MM.1S (cell line): ENCODE data around the gene KDM6A.

ENCODE experiments used
- DNase-seq: peaks from one replicate; pipeline ENCODE4 v3.0.0-alpha.2; 2015
- H2AFZ ChIP-seq: fragments of 300-600 bp; sonication (generic); 2 replicates; pipeline ENCODE4 v1.6.0; 2016; ENCODE audit warnings: antibody characterized with exemption, low read length
- H3F3A ChIP-seq: fragments of 300-600 bp; sonication (generic); 2 replicates; pipeline ENCODE4 v1.6.1; 2016; ENCODE audit warnings: mild to moderate bottlenecking, antibody characterized with exemption, low read length, moderate library complexity, mixed read lengths; ENCODE audit not compliant: insufficient read depth
- H3K27ac ChIP-seq: fragments of 300-600 bp; sonication (generic); 2 replicates; pipeline ENCODE4 v1.5.1; 2016; ENCODE audit warnings: mild to moderate bottlenecking, low read length
- H3K27me3 ChIP-seq: fragments of 300-600 bp; sonication (generic); replicated peaks from 2 replicates; pipeline ENCODE4 v1.6.0; 2016; ENCODE audit warnings: low read length; ENCODE audit not compliant: insufficient read depth
- H3K36me3 ChIP-seq: fragments of 300-600 bp; sonication (generic); replicated peaks from 2 replicates; pipeline ENCODE4 v1.6.1; 2016; ENCODE audit warnings: mild to moderate bottlenecking, low read length, mixed read lengths; ENCODE audit not compliant: insufficient read depth
- H3K4me1 ChIP-seq: fragments of 300-600 bp; sonication (generic); 2 replicates; pipeline ENCODE4 v1.6.1; 2016; ENCODE audit warnings: low read length, mixed read lengths
- H3K4me2 ChIP-seq: fragments of 300-600 bp; sonication (generic); 2 replicates; pipeline ENCODE4 v1.6.0; 2016; ENCODE audit warnings: low read depth, low read length
- H3K4me3 ChIP-seq: fragments of 300-600 bp; sonication (generic); 2 replicates; pipeline ENCODE4 v1.5.1; 2016; ENCODE audit warnings: low read length, mixed read lengths
- H3K79me2 ChIP-seq: fragments of 300-600 bp; sonication (generic); 2 replicates; pipeline ENCODE4 v1.6.1; 2016; ENCODE audit warnings: mixed run types, low read length, mixed read lengths
- H3K9ac ChIP-seq: fragments of 300-600 bp; sonication (generic); 2 replicates; pipeline ENCODE4 v1.6.1; 2016; ENCODE audit warnings: low read length, mixed read lengths
- H3K9me2 ChIP-seq: fragments of 300-600 bp; sonication (generic); replicated peaks from 2 replicates; pipeline ENCODE4 v1.6.1; 2016; ENCODE audit warnings: mild to moderate bottlenecking, low read length, mixed read lengths; ENCODE audit not compliant: insufficient read depth
- H3K9me3 ChIP-seq: fragments of 300-600 bp; sonication (generic); replicated peaks from 2 replicates; pipeline ENCODE4 v1.6.1; 2016; ENCODE audit warnings: mild to moderate bottlenecking, low read length, mixed read lengths; ENCODE audit not compliant: insufficient read depth
- H4K20me1 ChIP-seq: fragments of 300-600 bp; sonication (generic); 2 replicates; pipeline ENCODE4 v1.6.1; 2016; ENCODE audit warnings: mild to moderate bottlenecking, low read length, moderate library complexity, mixed read lengths; ENCODE audit not compliant: insufficient read depth
- EZH2 ChIP-seq: fragments of 300-600 bp; sonication (generic); optimal IDR thresholded peaks from 2 replicates; pipeline ENCODE3; 2017; ENCODE audit warnings: low read depth, mild to moderate bottlenecking, antibody characterized with exemption, low read length, mixed read lengths
- EZH2phosphoT487 ChIP-seq: fragments of 300-600 bp; sonication (generic); IDR thresholded peaks from 2 replicates; pipeline ENCODE4 v1.6.1; 2018; ENCODE audit warnings: antibody characterized with exemption, low read length
- TF ChIP-seq, protein P1 (sequence below): fragments of 300-600 bp; sonication (generic); IDR thresholded peaks from 2 replicates; pipeline ENCODE4 v1.5.1; 2016; ENCODE audit warnings: antibody characterized with exemption, low read length, mixed read lengths

Gene KDM6A

DNA sequence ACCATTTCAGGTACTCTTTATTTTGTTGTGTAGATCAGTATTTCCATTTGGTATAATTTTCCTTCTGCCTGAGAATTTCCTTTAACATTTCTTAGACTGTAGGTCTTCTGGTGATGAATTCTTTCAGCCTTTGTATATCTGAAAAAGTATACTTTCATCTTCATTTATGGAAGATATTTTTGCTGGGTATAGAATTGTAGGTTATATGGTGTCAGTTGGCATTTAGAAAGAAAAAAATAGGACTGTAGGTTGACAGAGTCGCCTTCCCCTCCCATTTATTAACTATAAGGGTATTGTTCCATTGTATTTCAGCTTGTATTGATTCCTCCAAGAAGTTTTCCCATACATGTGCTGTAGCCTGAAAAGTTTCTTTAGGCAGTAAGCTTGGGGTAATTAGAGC is 71.9 kb downstream of the KDM6A start:
- DNase-seq, result no peak
- TF ChIP-seq EZH2 (no peak), EZH2phosphoT487 (no peak)
- TF ChIP-seq, protein P1, sequence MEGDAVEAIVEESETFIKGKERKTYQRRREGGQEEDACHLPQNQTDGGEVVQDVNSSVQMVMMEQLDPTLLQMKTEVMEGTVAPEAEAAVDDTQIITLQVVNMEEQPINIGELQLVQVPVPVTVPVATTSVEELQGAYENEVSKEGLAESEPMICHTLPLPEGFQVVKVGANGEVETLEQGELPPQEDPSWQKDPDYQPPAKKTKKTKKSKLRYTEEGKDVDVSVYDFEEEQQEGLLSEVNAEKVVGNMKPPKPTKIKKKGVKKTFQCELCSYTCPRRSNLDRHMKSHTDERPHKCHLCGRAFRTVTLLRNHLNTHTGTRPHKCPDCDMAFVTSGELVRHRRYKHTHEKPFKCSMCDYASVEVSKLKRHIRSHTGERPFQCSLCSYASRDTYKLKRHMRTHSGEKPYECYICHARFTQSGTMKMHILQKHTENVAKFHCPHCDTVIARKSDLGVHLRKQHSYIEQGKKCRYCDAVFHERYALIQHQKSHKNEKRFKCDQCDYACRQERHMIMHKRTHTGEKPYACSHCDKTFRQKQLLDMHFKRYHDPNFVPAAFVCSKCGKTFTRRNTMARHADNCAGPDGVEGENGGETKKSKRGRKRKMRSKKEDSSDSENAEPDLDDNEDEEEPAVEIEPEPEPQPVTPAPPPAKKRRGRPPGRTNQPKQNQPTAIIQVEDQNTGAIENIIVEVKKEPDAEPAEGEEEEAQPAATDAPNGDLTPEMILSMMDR, result no peak
- Histone ChIP-seq H3K9ac (no peak overlapping the region), H3F3A (no peaks in the 10 kb centered on the region), H3K27me3 (no peaks in the 10 kb centered on the region), H3K79me2 (peaks cover 97% of the 10 kb centered on the region), H3K36me3 (no peaks in the 10 kb centered on the region), H3K9me2 (no peaks in the 10 kb centered on the region), H3K4me2 (no peak overlapping the region), H3K9me3 (no peaks in the 10 kb centered on the region), H2AFZ (no peak overlapping the region), H3K4me1 (no peaks in the 10 kb centered on the region), H4K20me1 (peaks cover 4% of the 10 kb centered on the region; the same call in 1 of the 2 replicates), H3K4me3 (no peak overlapping the region), H3K27ac (no peak overlapping the region)

DNA sequence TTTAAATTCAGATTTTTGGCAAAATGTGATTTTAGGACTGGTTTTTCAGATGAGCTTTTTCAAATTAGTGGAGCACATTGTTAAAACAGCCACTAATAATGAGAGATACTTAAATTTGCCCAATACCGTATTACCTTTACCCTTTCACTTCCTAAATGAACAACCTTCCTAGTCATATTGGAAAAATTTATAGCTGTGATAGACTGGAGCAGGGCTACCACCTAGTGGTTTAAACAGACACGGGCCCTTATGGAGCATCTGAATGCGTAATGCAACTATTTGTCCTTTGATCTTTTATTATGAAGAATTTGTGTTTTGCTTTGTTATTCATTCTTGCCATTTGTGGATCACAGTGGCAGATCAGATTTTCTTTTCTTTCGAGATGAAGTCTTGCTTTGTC is 72.7 kb downstream of the KDM6A start:
- no peak for DNase-seq
- Histone ChIP-seq H3K4me3 (no peak overlapping the region), H4K20me1 (peaks cover 4% of the 10 kb centered on the region; the same call in 1 of the 2 replicates), H3F3A (no peaks in the 10 kb centered on the region), H3K36me3 (no peaks in the 10 kb centered on the region), H3K27ac (no peak overlapping the region), H3K9me2 (no peaks in the 10 kb centered on the region), H2AFZ (no peak overlapping the region), H3K27me3 (no peaks in the 10 kb centered on the region), H3K9me3 (no peaks in the 10 kb centered on the region), H3K4me2 (no peak overlapping the region), H3K9ac (no peak overlapping the region), H3K4me1 (no peaks in the 10 kb centered on the region), H3K79me2 (peaks cover 97% of the 10 kb centered on the region)
- TF ChIP-seq, protein P1, result peak; percentile 19; the same call in 1 of the 2 replicates
- no peak for TF ChIP-seq EZH2phosphoT487
- TF ChIP-seq EZH2, result no peak

DNA sequence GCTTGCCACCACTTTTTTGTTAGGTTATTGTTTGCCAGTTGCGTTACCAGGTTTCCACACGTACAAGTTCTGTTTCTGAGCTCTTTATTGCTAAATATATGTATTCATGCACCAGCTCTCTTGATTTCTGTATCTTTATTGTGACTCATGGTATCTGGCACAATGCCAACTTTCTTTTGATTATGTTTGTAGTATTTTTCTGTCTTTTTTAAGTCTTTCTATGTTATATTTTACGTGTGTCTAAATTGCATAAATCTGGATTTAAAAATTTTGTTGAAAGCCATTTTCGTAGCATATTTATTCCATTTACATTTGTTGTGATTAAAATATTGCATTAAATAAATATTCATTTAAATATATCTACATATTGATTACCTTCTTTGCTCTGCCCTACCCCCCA is 73.8 kb downstream of the KDM6A start:
- no peak overlapping the region for H3K4me2 ChIP-seq
- H3K79me2 ChIP-seq, result peaks cover 99% of the 10 kb centered on the region
- DNase-seq, result no peak
- no peaks in the 10 kb centered on the region for H3K9me2 ChIP-seq
- H2AFZ ChIP-seq, result no peak overlapping the region
- peaks cover 4% of the 10 kb centered on the region; the same call in 1 of the 2 replicates for H4K20me1 ChIP-seq
- no peaks in the 10 kb centered on the region for H3K4me1 ChIP-seq
- no peaks in the 10 kb centered on the region for H3F3A ChIP-seq
- no peaks in the 10 kb centered on the region for H3K36me3 ChIP-seq
- no peak for TF ChIP-seq EZH2
- TF ChIP-seq EZH2phosphoT487, result no peak
- TF ChIP-seq, protein P1, result no peak
- H3K9ac ChIP-seq, result no peak overlapping the region
- H3K27ac ChIP-seq, result no peak overlapping the region
- no peak overlapping the region for H3K4me3 ChIP-seq
- no peaks in the 10 kb centered on the region for H3K9me3 ChIP-seq
- H3K27me3 ChIP-seq, result no peaks in the 10 kb centered on the region
